Measurements from ENCODE around the gene SGCA. TPM values are rescaled to one million over a fixed set of nuclear protein-coding genes. Genes with fewer than 3 reads are reported as not detected.

The SGCA gene
- not detected in 2 replicates for total RNA-seq (2014; rRNA removed; shearing (Covaris generic))
- polyA plus RNA-seq (2016; fragmentation: Nextera tagmentation; extraction: Ambion mirVana): 0.19 TPM in 1 of 2 replicates, not detected in the other
- long read RNA-seq: 0 reads

- Histone ChIP-seq H3K9me2 (ENCODE audit: insufficient read depth) (no peaks in the 10 kb centered on the region), H3K27ac (ENCODE audit: low read depth) (no peak within 1 kb of the TSS), H3K4me3 (no peak within 1 kb of the TSS), H3K79me2 (replicated peaks; ENCODE audit: insufficient read depth) (no peaks in the 10 kb centered on the region), H3K36me3 (ENCODE audit: insufficient read depth) (no peaks in the 10 kb centered on the region), H2AFZ (peak within 1 kb of the TSS; percentile 47), H3K4me1 (ENCODE audit: insufficient read depth) (peaks cover 8% of the 10 kb centered on the region), H3F3A (replicated peaks; ENCODE audit: low read depth) (no peaks in the 10 kb centered on the region; the same call in 1 of the 2 replicates), H3K27me3 (ENCODE audit: insufficient read depth) (peaks cover 7% of the 10 kb centered on the region; the same call in 1 of the 2 replicates), H3K4me2 (no peak within 1 kb of the TSS), H4K20me1 (replicated peaks; ENCODE audit: insufficient read depth) (no peaks in the 10 kb centered on the region)
- Mint-ChIP-seq H3K4me3 (no peak within 1 kb of the TSS), H3K27me3 (ENCODE audit: insufficient read depth, low read depth, poor library complexity) (peaks cover 17% of the 10 kb centered on the region), H3K9me3 (no peaks in the 10 kb centered on the region; the same call in 2 of the 3 replicates), H3K4me1 (peaks cover 26% of the 10 kb centered on the region), H3K27ac (no peak within 1 kb of the TSS; the same call in 1 of the 2 replicates), H3K36me3 (ENCODE audit: low read depth) (no peaks in the 10 kb centered on the region)
- no peak for TF ChIP-seq CREB1 (CRISPR knock-in tag; IDR thresholded peaks at IDR 0.05; ENCODE audit: low read depth)
- no peak for TF ChIP-seq ZNF114 (CRISPR knock-in tag; IDR thresholded peaks at IDR 0.05)
- no peak for TF ChIP-seq ETS1 (IDR thresholded peaks at IDR 0.05)
- TF ChIP-seq EZH2phosphoT487 (IDR thresholded peaks at IDR 0.05; ENCODE audit: unreplicated experiment): no peak
- TF ChIP-seq NANOG (IDR thresholded peaks at IDR 0.05; ENCODE audit: borderline replicate concordance): no peak
- TF ChIP-seq EZH2 (IDR thresholded peaks at IDR 0.05; ENCODE audit: low read depth, unreplicated experiment): no peak
- no peak for TF ChIP-seq ZNF331 (CRISPR knock-in tag; IDR thresholded peaks at IDR 0.05; ENCODE audit: low read depth)
- TF ChIP-seq POLR2AphosphoS5 (IDR thresholded peaks at IDR 0.05; ENCODE audit: low read depth): no peak
- no peak for TF ChIP-seq STAT1 (IDR thresholded peaks at IDR 0.05; ENCODE audit: unreplicated experiment)
- TF ChIP-seq REST (IDR thresholded peaks at IDR 0.05; ENCODE audit: unreplicated experiment): no peak
- no peak for TF ChIP-seq JUNB (IDR thresholded peaks at IDR 0.05; ENCODE audit: unreplicated experiment)
- no peak for TF ChIP-seq CTCF (conservative IDR thresholded peaks at IDR 0.05; ENCODE audit: low read depth in 2 of 2)
- no peak for TF ChIP-seq ZNF462 (CRISPR knock-in tag; IDR thresholded peaks at IDR 0.05)
- ATAC-seq (no peak), DNase-seq (ENCODE audit: low spot score) (no peak)
Observed at GRCh38 chr17:50165867-50166517, at the start of gene SGCA. Gene SGCA, plus strand, starts transcription at chr17:50166005. Its CDS starts 36 bp downstream, at chr17:50166041.

Measured in GM23338 (cell line).